ENCODE data around the gene ACTBL2. TPM values are rescaled to one million over a fixed set of nuclear protein-coding genes. Genes with fewer than 3 reads are reported as not detected.
"Not testable (repeated sequence)": the region's sequence is repeated elsewhere in the genome, so short reads cannot be mapped to it uniquely, and the experiment has no call there.

Gene ACTBL2
- total RNA-seq, 1 donor from 2014 or later, result not detected

GRCh38 chr5:57470339-57470738 lies 12.3 kb downstream of the ACTBL2 start:
- H3K36me3 Mint-ChIP-seq, result no peaks in the 10 kb centered on the region
- DNase-seq (ENCODE audit: extremely low spot score, unreplicated experiment), result no peak
- H3K27me3 Mint-ChIP-seq, result no peaks in the 10 kb centered on the region
- peaks cover 5% of the 10 kb centered on the region for H3K9me3 Mint-ChIP-seq
- H3K4me3 Mint-ChIP-seq, result no peak overlapping the region
- H3K4me1 Mint-ChIP-seq (ENCODE audit: unreplicated experiment), result no peaks in the 10 kb centered on the region
- H3K27ac Mint-ChIP-seq, result no peak overlapping the region
- TF ChIP-seq CTCF (conservative IDR thresholded peaks at IDR 0.05), result no peak

- H3K4me1 Mint-ChIP-seq (ENCODE audit: unreplicated experiment), result no peaks in the 10 kb centered on the region
- H3K27me3 Mint-ChIP-seq, result no peaks in the 10 kb centered on the region
- H3K9me3 Mint-ChIP-seq, result peaks cover 5% of the 10 kb centered on the region
- H3K4me3 Mint-ChIP-seq, result no peak overlapping the region
- no peak for TF ChIP-seq CTCF (conservative IDR thresholded peaks at IDR 0.05)
- H3K27ac Mint-ChIP-seq, result no peak overlapping the region
- H3K36me3 Mint-ChIP-seq, result no peaks in the 10 kb centered on the region
- no peak for DNase-seq (ENCODE audit: extremely low spot score, unreplicated experiment)
Observed at GRCh38 chr5:57468481-57469163, 14.0 kb downstream of the ACTBL2 start.

GRCh38 chr5:57466544-57466943 lies 16.1 kb downstream of the ACTBL2 start:
- TF ChIP-seq CTCF (conservative IDR thresholded peaks at IDR 0.05), result no peak
- Mint-ChIP-seq H3K4me1 (ENCODE audit: unreplicated experiment) (no peaks in the 10 kb centered on the region), H3K27ac (no peak overlapping the region), H3K4me3 (no peak overlapping the region), H3K27me3 (peaks cover 3% of the 10 kb centered on the region), H3K36me3 (no peaks in the 10 kb centered on the region), H3K9me3 (peaks cover 5% of the 10 kb centered on the region)
- DNase-seq (ENCODE audit: extremely low spot score, unreplicated experiment), result no peak

- peaks cover 25% of the 10 kb centered on the region for H3K4me1 Mint-ChIP-seq (ENCODE audit: unreplicated experiment)
- not testable (repeated sequence) for H3K36me3 Mint-ChIP-seq; H3K9me3 Mint-ChIP-seq; H3K27me3 Mint-ChIP-seq; H3K27ac Mint-ChIP-seq; H3K4me3 Mint-ChIP-seq; DNase-seq (ENCODE audit: extremely low spot score, unreplicated experiment)
Observed at GRCh38 chr5:57460056-57460455, 22.6 kb downstream of the ACTBL2 start.

- Mint-ChIP-seq H3K4me1 (ENCODE audit: unreplicated experiment) (peaks cover 25% of the 10 kb centered on the region), H3K27me3 (peaks cover 6% of the 10 kb centered on the region), H3K36me3 (no peaks in the 10 kb centered on the region), H3K9me3 (no peaks in the 10 kb centered on the region), H3K27ac (no peak overlapping the region), H3K4me3 (no peak overlapping the region)
- no peak for DNase-seq (ENCODE audit: extremely low spot score, unreplicated experiment)
- TF ChIP-seq CTCF (conservative IDR thresholded peaks at IDR 0.05), result no peak
Observed at GRCh38 chr5:57458443-57458842, 24.2 kb downstream of the ACTBL2 start.

GRCh38 chr5:57456531-57457135 lies 26.0 kb downstream of the ACTBL2 start:
- TF ChIP-seq CTCF (conservative IDR thresholded peaks at IDR 0.05), result no peak
- H3K4me1 Mint-ChIP-seq (ENCODE audit: unreplicated experiment), result peaks cover 29% of the 10 kb centered on the region
- H3K27me3 Mint-ChIP-seq, result peaks cover 3% of the 10 kb centered on the region
- H3K4me3 Mint-ChIP-seq, result no peak overlapping the region
- no peak overlapping the region for H3K27ac Mint-ChIP-seq
- no peaks in the 10 kb centered on the region for H3K36me3 Mint-ChIP-seq
- no peak for DNase-seq (ENCODE audit: extremely low spot score, unreplicated experiment)
- no peaks in the 10 kb centered on the region for H3K9me3 Mint-ChIP-seq

Measured in type B pancreatic cell (in vitro differentiated cells).